Panc1 (cell line): ENCODE measurements around the gene NPLOC4.

Experiments
- POLR2AphosphoS5 ChIP-seq: IDR thresholded peaks from 2 replicates; pipeline ENCODE4 v1.6.1; 2012; ENCODE audit warnings: mild to moderate bottlenecking, low read depth, low read length, moderate library complexity
- TF ChIP-seq, protein P1 (sequence below): fragments of 450-650 bp; IDR thresholded peaks from 2 replicates; pipeline ENCODE4 v1.5.1; 2017; ENCODE audit warnings: mild to moderate bottlenecking

DNA sequence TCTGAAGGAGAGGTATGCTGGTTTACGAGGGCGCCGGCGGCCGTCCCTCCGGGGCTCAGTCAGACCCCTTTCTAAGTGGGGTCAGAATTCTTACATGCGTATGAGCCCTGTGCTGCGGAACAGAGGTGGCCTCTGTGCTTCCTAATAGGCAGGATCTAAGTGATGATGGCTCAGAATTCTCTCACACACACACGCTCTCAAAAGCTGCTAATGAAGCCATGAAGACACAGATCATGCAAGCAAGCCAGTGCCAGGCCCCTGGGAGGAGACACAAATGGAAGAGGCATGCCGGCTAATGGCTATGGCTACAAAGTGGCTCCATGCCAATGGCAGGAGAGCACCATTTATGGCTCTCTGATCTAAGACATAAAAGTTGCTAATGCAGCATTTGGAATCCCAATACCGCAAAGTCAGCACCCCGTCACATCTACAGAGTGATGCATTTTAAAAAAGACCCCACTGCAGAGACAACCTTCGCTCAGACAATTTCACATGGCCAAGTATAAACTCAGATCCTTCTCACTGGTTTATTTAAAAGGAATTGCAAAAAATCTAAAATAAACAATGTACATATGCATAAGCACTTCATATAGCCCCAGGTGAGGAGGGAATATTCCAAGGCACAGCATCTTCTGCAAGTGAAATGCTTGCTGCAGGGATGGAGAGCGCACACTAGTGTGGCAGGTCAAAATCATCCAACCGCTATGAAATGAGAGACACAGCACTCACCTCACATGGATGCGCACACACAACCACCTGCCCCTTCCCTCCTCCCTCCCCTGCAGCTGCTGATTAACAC, 24.5 kb downstream of the NPLOC4 start:
- TF ChIP-seq, protein P1, sequence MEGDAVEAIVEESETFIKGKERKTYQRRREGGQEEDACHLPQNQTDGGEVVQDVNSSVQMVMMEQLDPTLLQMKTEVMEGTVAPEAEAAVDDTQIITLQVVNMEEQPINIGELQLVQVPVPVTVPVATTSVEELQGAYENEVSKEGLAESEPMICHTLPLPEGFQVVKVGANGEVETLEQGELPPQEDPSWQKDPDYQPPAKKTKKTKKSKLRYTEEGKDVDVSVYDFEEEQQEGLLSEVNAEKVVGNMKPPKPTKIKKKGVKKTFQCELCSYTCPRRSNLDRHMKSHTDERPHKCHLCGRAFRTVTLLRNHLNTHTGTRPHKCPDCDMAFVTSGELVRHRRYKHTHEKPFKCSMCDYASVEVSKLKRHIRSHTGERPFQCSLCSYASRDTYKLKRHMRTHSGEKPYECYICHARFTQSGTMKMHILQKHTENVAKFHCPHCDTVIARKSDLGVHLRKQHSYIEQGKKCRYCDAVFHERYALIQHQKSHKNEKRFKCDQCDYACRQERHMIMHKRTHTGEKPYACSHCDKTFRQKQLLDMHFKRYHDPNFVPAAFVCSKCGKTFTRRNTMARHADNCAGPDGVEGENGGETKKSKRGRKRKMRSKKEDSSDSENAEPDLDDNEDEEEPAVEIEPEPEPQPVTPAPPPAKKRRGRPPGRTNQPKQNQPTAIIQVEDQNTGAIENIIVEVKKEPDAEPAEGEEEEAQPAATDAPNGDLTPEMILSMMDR = no peak
- TF ChIP-seq POLR2AphosphoS5 = no peak
